Measurements from ENCODE around the gene SLC44A3. TPM values are rescaled to one million over a fixed set of nuclear protein-coding genes. Genes with fewer than 3 reads are reported as not detected.

The SLC44A3 gene
- total and polyA plus RNA-seq, 11 donors: 1.3 to 8.8 (median 5.8) TPM

DNA sequence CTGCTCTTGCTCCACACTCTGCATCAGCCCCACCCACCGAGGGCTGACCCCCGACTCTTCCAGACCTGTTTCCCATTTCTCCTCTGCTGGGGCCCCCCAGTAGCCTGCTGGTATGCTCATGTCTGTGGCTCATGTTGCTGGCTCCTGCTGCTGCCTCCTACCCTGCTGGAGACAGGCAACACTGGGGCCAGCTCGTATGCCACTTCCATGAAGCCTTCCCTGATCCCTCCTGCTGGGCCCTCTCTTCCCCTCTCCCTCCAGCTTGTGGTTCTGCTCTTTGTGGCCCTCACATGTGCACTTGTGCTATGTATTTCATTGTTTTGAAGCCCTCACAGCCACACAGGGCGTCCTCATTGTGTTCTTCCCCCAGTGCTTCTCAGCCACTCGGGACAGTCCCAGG is 66.2 kb downstream of the SLC44A3 start:
- TF ChIP-seq, protein P1, sequence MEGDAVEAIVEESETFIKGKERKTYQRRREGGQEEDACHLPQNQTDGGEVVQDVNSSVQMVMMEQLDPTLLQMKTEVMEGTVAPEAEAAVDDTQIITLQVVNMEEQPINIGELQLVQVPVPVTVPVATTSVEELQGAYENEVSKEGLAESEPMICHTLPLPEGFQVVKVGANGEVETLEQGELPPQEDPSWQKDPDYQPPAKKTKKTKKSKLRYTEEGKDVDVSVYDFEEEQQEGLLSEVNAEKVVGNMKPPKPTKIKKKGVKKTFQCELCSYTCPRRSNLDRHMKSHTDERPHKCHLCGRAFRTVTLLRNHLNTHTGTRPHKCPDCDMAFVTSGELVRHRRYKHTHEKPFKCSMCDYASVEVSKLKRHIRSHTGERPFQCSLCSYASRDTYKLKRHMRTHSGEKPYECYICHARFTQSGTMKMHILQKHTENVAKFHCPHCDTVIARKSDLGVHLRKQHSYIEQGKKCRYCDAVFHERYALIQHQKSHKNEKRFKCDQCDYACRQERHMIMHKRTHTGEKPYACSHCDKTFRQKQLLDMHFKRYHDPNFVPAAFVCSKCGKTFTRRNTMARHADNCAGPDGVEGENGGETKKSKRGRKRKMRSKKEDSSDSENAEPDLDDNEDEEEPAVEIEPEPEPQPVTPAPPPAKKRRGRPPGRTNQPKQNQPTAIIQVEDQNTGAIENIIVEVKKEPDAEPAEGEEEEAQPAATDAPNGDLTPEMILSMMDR (IDR thresholded peaks at IDR 0.05): no peak
- TF ChIP-seq POLR2A (IDR thresholded peaks at IDR 0.05): no peak
- no peak overlapping the region for H3K27ac ChIP-seq
- no peaks in the 10 kb centered on the region for H3K27me3 ChIP-seq
- WGBS, 4 donors: 81 to 86% (median 84%) methylated on average over 5 of the region's 5 CpGs
- H3K4me1 ChIP-seq: peaks cover 0 to 11% (median 7%) of the 10 kb centered on the region in 12 donors
- DNase-seq (no peak), ATAC-seq (peak in 1 of 4 donors; percentile 16)
- H3K36me3 ChIP-seq: peaks cover 0 to 12% (median 3%) of the 10 kb centered on the region in 9 donors
- intact Hi-C loops (cut with DNase I): no loop called here
- no peak overlapping the region for H3K4me3 ChIP-seq
- no peaks in the 10 kb centered on the region for H3K9me3 ChIP-seq

GRCh38 chr1:94887106-94887505 is 66.9 kb downstream of the SLC44A3 start:
- WGBS, 4 donors: 61 to 86% (median 80%) methylated on average over 3 of the region's 3 CpGs
- DNase-seq: no peak
- Histone ChIP-seq H3K36me3 (peaks cover 0 to 19% (median 7%) of the 10 kb centered on the region in 9 donors), H3K4me1 (peaks cover 0 to 11% (median 7%) of the 10 kb centered on the region in 12 donors), H3K9me3 (no peaks in the 10 kb centered on the region), H3K27ac (no peak overlapping the region), H3K4me3 (no peak overlapping the region), H3K27me3 (no peaks in the 10 kb centered on the region)
- ATAC-seq: no peak
- TF ChIP-seq, protein P1 (IDR thresholded peaks at IDR 0.05): no peak
- no peak for TF ChIP-seq POLR2A (IDR thresholded peaks at IDR 0.05)
- intact Hi-C loops (cut with DNase I): no loop called here

DNA sequence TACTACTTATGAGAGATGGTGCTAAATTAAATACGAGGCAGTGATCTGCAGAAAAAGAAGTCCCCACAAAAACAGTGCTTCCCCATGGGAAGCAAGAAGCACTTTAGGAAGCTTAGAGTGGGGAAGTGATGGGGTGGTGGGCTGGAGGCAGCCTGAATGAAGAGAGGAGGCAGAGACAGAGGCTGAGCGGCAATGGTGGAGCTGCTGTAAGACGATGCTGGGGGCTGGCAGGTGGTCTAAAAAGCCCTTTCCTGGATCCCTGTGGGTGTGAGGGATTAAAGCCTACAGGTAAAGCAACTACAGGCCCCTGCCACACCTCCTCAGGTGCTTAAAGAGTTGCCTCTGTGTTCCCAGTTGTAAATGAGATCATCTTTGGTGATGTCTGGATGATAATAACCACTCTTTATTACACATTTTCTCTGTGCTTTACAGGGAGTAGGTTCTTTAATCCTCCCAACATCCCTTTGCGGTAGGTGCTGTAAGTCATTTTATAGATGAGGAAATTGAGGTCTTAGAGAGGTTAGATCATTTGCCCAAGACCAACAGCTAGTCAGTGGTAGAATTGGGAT is 67.5 kb downstream of the SLC44A3 start:
- no peaks in the 10 kb centered on the region for H3K27me3 ChIP-seq
- WGBS, 4 donors: 76 to 83% (median 80%) methylated on average over 4 of the region's 4 CpGs
- H3K36me3 ChIP-seq: peaks cover 0 to 25% (median 7%) of the 10 kb centered on the region in 9 donors
- H3K4me1 ChIP-seq: peaks cover 0 to 11% (median 7%) of the 10 kb centered on the region in 12 donors
- no peak overlapping the region for H3K27ac ChIP-seq
- intact Hi-C loops (cut with DNase I): no loop called here
- no peak overlapping the region for H3K4me3 ChIP-seq
- DNase-seq (no peak), ATAC-seq (no peak)
- TF ChIP-seq, protein P1 (IDR thresholded peaks at IDR 0.05): no peak
- TF ChIP-seq POLR2A (IDR thresholded peaks at IDR 0.05): no peak
- no peaks in the 10 kb centered on the region for H3K9me3 ChIP-seq

GRCh38 chr1:94888201-94888600 is 68.0 kb downstream of the SLC44A3 start:
- TF ChIP-seq, protein P1 (IDR thresholded peaks at IDR 0.05): no peak
- no peak for TF ChIP-seq POLR2A (IDR thresholded peaks at IDR 0.05)
- Histone ChIP-seq H3K27ac (no peak overlapping the region), H3K4me3 (no peak overlapping the region), H3K4me1 (peaks cover 0 to 11% (median 7%) of the 10 kb centered on the region in 12 donors), H3K9me3 (no peaks in the 10 kb centered on the region), H3K36me3 (peaks cover 0 to 27% (median 9%) of the 10 kb centered on the region in 9 donors), H3K27me3 (no peaks in the 10 kb centered on the region)
- intact Hi-C loops (cut with DNase I): no loop called here
- DNase-seq (no peak), ATAC-seq (no peak)
- 87 to 88% (median 87%) methylated on average over 3 of the region's 3 CpGs for WGBS, 4 donors

Data from heart left ventricle (tissue), 16 donors.